H9 (cell line): ENCODE data around the gene MME. TPM values are rescaled to one million over a fixed set of nuclear protein-coding genes. Genes with fewer than 3 reads are reported as not detected.

ENCODE experiments used
- DNase-seq: peaks from one replicate; pipeline ENCODE4 v3.0.0-alpha.2; 2017
- H2AFZ ChIP-seq: one replicate; pipeline ENCODE4 v1.6.1; 2013; ENCODE audit warnings: mild to moderate bottlenecking, low read length, control low read depth, moderate library complexity
- H2AK5ac ChIP-seq: 2 replicates; pipeline ENCODE4 v1.6.1; 2013; ENCODE audit warnings: low read length, control low read depth, mixed read lengths; ENCODE audit not compliant: insufficient read length
- H2BK120ac ChIP-seq: one replicate; pipeline ENCODE4 v1.6.1; 2013; ENCODE audit warnings: low read depth, mild to moderate bottlenecking, low read length, control low read depth, inconsistent platforms; ENCODE audit not compliant: poor library complexity, severe bottlenecking
- H2BK12ac ChIP-seq: 2 replicates; pipeline ENCODE4 v1.6.1; 2013; ENCODE audit warnings: low read length, control low read depth, mixed read lengths, low read depth; ENCODE audit not compliant: insufficient read length
- H2BK15ac ChIP-seq: 2 replicates; pipeline ENCODE4 v1.6.1; 2013; ENCODE audit warnings: low read depth, low read length, control low read depth
- H2BK20ac ChIP-seq: one replicate; pipeline ENCODE4 v1.6.1; 2013; ENCODE audit warnings: low read depth, mild to moderate bottlenecking, low read length, control low read depth, inconsistent platforms; ENCODE audit not compliant: poor library complexity, severe bottlenecking
- H2BK5ac ChIP-seq: 2 replicates; pipeline ENCODE4 v1.6.1; 2013; ENCODE audit warnings: low read length, control low read depth, mixed read lengths; ENCODE audit not compliant: insufficient read length
- H3K14ac ChIP-seq: 2 replicates; pipeline ENCODE4 v1.6.1; 2013; ENCODE audit warnings: low read length, control low read depth; ENCODE audit not compliant: insufficient read depth
- H3K18ac ChIP-seq: 2 replicates; pipeline ENCODE4 v1.6.1; 2013; ENCODE audit warnings: low read depth, mild to moderate bottlenecking, mixed read lengths, low read length, control low read depth; ENCODE audit not compliant: insufficient read length
- H3K23ac ChIP-seq: 2 replicates; pipeline ENCODE4 v1.6.1; 2013; ENCODE audit warnings: low read length, control low read depth, mixed read lengths, low read depth; ENCODE audit not compliant: insufficient read length
- H3K23me2 ChIP-seq: 2 replicates; pipeline ENCODE4 v1.6.1; 2013; ENCODE audit warnings: low read depth, mild to moderate bottlenecking, mixed read lengths, low read length, control low read depth; ENCODE audit not compliant: insufficient read length, poor library complexity, severe bottlenecking
- H3K27ac ChIP-seq: 2 replicates; pipeline ENCODE4 v1.5.1; 2013; ENCODE audit warnings: low read length, control low read depth, mixed read lengths, low read depth; ENCODE audit not compliant: insufficient read length
- H3K27me3 ChIP-seq: 2 replicates; pipeline ENCODE4 v1.6.1; 2013; ENCODE audit warnings: low read length, control low read depth, inconsistent platforms; ENCODE audit not compliant: insufficient read depth
- H3K4ac ChIP-seq: 2 replicates; pipeline ENCODE4 v1.6.1; 2013; ENCODE audit warnings: low read depth, mild to moderate bottlenecking, control low read depth, inconsistent platforms, low read length, moderate library complexity
- H3K4me1 ChIP-seq: 2 replicates; pipeline ENCODE4 v1.6.1; 2013; ENCODE audit warnings: low read length, control low read depth, inconsistent platforms; ENCODE audit not compliant: insufficient read depth
- H3K4me2 ChIP-seq: 2 replicates; pipeline ENCODE4 v1.6.1; 2013; ENCODE audit warnings: low read length, control low read depth, mixed read lengths; ENCODE audit not compliant: insufficient read length, insufficient read depth
- H3K56ac ChIP-seq: 2 replicates; pipeline ENCODE4 v1.6.1; 2013; ENCODE audit warnings: low read depth, mild to moderate bottlenecking, mixed read lengths, low read length, control low read depth; ENCODE audit not compliant: insufficient read length
- H3K79me1 ChIP-seq: 2 replicates; pipeline ENCODE4 v1.6.1; 2013; ENCODE audit warnings: low read depth, mild to moderate bottlenecking, moderate library complexity, low read length, control low read depth, inconsistent platforms; ENCODE audit not compliant: insufficient read depth, poor library complexity, severe bottlenecking
- H3K79me2 ChIP-seq: 2 replicates; pipeline ENCODE4 v1.6.1; 2013; ENCODE audit warnings: low read length, control low read depth, inconsistent platforms; ENCODE audit not compliant: insufficient read depth
- H3K9ac ChIP-seq: 2 replicates; pipeline ENCODE4 v1.6.1; 2013; ENCODE audit warnings: low read length, control low read depth, mixed read lengths; ENCODE audit not compliant: insufficient read length; ENCODE audit errors: extremely low read depth
- H3K9me3 ChIP-seq: one replicate; pipeline ENCODE4 v1.6.1; 2013; ENCODE audit warnings: low read depth, low read length, inconsistent platforms; ENCODE audit not compliant: control insufficient read depth
- H3T11ph ChIP-seq: one replicate; pipeline ENCODE4 v1.6.1; 2013; ENCODE audit warnings: mild to moderate bottlenecking, low read length, control low read depth, inconsistent platforms
- H4K20me1 ChIP-seq: one replicate; pipeline ENCODE4 v1.6.1; 2013; ENCODE audit not compliant: control insufficient read depth, insufficient read length, insufficient read depth
- H4K5ac ChIP-seq: 2 replicates; pipeline ENCODE4 v1.6.1; 2013; ENCODE audit warnings: low read depth, mild to moderate bottlenecking, mixed read lengths, low read length, control low read depth; ENCODE audit not compliant: insufficient read length
- H4K8ac ChIP-seq: replicated peaks from 2 replicates; pipeline ENCODE4 v1.6.1; 2013; ENCODE audit warnings: low read length, control low read depth, mixed read lengths, low read depth; ENCODE audit not compliant: insufficient read length
- H4K91ac ChIP-seq: 2 replicates; pipeline ENCODE4 v1.6.1; 2013; ENCODE audit warnings: low read depth, mild to moderate bottlenecking, moderate library complexity, mixed read lengths, low read length, control low read depth; ENCODE audit not compliant: insufficient read length
- H3K27ac Mint-ChIP-seq, 3 experiments: 2 replicates in 2 of 3; 3 replicates in 1 of 3; pipeline ENCODE4 v1.8.0; 2020 to 2021; ENCODE audit warnings: mixed read lengths in 3 of 3, mild to moderate bottlenecking in 1 of 3, moderate library complexity in 1 of 3
- H3K27me3 Mint-ChIP-seq: 2 replicates; pipeline ENCODE4 v1.8.0; 2021; ENCODE audit warnings: low read depth, mild to moderate bottlenecking, moderate library complexity, mixed read lengths
- H3K36me3 Mint-ChIP-seq, 3 experiments: 2 replicates in 2 of 3; 3 replicates in 1 of 3; pipeline ENCODE4 v1.8.0; 2020 to 2021; ENCODE audit warnings: low read depth in 3 of 3, mixed read lengths in 3 of 3; ENCODE audit not compliant: insufficient read depth in 1 of 3
- H3K4me1 Mint-ChIP-seq, 2 experiments: 2 replicates each; pipeline ENCODE4 v1.8.0; 2020; ENCODE audit warnings: mixed read lengths in 2 of 2
- H3K4me3 Mint-ChIP-seq, 2 experiments: 2 replicates in 1 of 2; 3 replicates in 1 of 2; pipeline ENCODE4 v1.8.0; 2020 to 2021; ENCODE audit warnings: mild to moderate bottlenecking in 2 of 2, mixed read lengths in 2 of 2, moderate library complexity in 1 of 2
- H3K9me3 Mint-ChIP-seq, 2 experiments: 2 replicates in 1 of 2; 3 replicates in 1 of 2; pipeline ENCODE4 v1.8.0; 2020; ENCODE audit warnings: mild to moderate bottlenecking in 2 of 2, mixed read lengths in 2 of 2, moderate library complexity in 1 of 2
- CTCF ChIP-seq: fragments of 200-600 bp; sonication (generic); conservative IDR thresholded peaks from 3 replicates; pipeline ENCODE4 v1.8.0; 2021; ENCODE audit warnings: antibody characterized with exemption, mild to moderate bottlenecking
- WGBS: extraction: QIAGEN DNeasy Blood & Tissue Kit; methylation state at CpG from one replicate; pipeline ENCODE4 v1.1.7; 2013; ENCODE audit warnings: missing lambda C conversion rate, low lambda C conversion rate, mixed read lengths; ENCODE audit not compliant: insufficient read length; ENCODE audit errors: extremely low coverage; 5-methylcytosine and 5-hydroxymethylcytosine counted together
- total RNA-seq: library from RNA; stranded (reverse); gene quantifications from 2 replicates; pipeline ENCODE4 v1.2.1, GENCODE V29; 2021

MME gene
- total RNA-seq, 1 experiment from 2014 or later, result 16.4 TPM

GRCh38 chr3:155101398-155101797 is 21.3 kb downstream of the MME start:
- H3K18ac ChIP-seq, result no peak overlapping the region
- WGBS, result no CpG with 5 or more reads among the region's 2 CpGs
- no peak overlapping the region for H2BK120ac ChIP-seq
- H3K36me3 Mint-ChIP-seq, result peaks cover 0 to 5% (median 4%) of the 10 kb centered on the region in 3 experiments; a peak in 3 of 7 replicates
- peaks cover 5 to 6% of the 10 kb centered on the region in 2 experiments for H3K4me1 Mint-ChIP-seq
- no peaks in the 10 kb centered on the region for H3K79me2 ChIP-seq
- H3K14ac ChIP-seq, result no peak overlapping the region
- no peak overlapping the region for H2BK15ac ChIP-seq
- no peak for TF ChIP-seq CTCF
- H3K4ac ChIP-seq, result no peak overlapping the region
- no peak overlapping the region for H3K56ac ChIP-seq
- H3K4me2 ChIP-seq, result no peak overlapping the region
- H4K91ac ChIP-seq, result no peak overlapping the region
- H3T11ph ChIP-seq, result no peak overlapping the region
- H3K4me1 ChIP-seq, result no peaks in the 10 kb centered on the region
- no peak overlapping the region for H3K27ac ChIP-seq
- no peaks in the 10 kb centered on the region for H3K9me3 ChIP-seq
- no peak overlapping the region for H4K5ac ChIP-seq
- H3K9ac ChIP-seq, result no peak overlapping the region
- H2BK5ac ChIP-seq, result no peak overlapping the region
- H3K9me3 Mint-ChIP-seq, result no peaks in the 10 kb centered on the region; a peak in 1 of 5 replicates
- DNase-seq, result no peak
- H4K20me1 ChIP-seq, result no peaks in the 10 kb centered on the region
- H3K27me3 ChIP-seq, result no peaks in the 10 kb centered on the region
- H4K8ac ChIP-seq, result no peak overlapping the region
- no peak overlapping the region for H3K23ac ChIP-seq
- H3K79me1 ChIP-seq, result no peaks in the 10 kb centered on the region
- H3K27me3 Mint-ChIP-seq, result no peaks in the 10 kb centered on the region
- no peak overlapping the region for H2AFZ ChIP-seq
- H2BK12ac ChIP-seq, result no peak overlapping the region
- no peaks in the 10 kb centered on the region for H3K23me2 ChIP-seq
- no peak overlapping the region for H3K4me3 Mint-ChIP-seq
- H2BK20ac ChIP-seq, result no peak overlapping the region
- H3K27ac Mint-ChIP-seq, result peak overlapping the region in 2 of 3 experiments; percentile 1 to 29; a peak in 2 of 7 replicates
- H2AK5ac ChIP-seq, result no peak overlapping the region
